ENCODE results near the gene WBP1. TPM values are rescaled to one million over a fixed set of nuclear protein-coding genes. Genes with fewer than 3 reads are reported as not detected.
"Not testable (repeated sequence)": the region's sequence is repeated elsewhere in the genome, so short reads cannot be mapped to it uniquely, and the experiment has no call there.

Gene WBP1
- total RNA-seq (23.1 TPM), polyA plus RNA-seq (99.3 TPM)

DNA sequence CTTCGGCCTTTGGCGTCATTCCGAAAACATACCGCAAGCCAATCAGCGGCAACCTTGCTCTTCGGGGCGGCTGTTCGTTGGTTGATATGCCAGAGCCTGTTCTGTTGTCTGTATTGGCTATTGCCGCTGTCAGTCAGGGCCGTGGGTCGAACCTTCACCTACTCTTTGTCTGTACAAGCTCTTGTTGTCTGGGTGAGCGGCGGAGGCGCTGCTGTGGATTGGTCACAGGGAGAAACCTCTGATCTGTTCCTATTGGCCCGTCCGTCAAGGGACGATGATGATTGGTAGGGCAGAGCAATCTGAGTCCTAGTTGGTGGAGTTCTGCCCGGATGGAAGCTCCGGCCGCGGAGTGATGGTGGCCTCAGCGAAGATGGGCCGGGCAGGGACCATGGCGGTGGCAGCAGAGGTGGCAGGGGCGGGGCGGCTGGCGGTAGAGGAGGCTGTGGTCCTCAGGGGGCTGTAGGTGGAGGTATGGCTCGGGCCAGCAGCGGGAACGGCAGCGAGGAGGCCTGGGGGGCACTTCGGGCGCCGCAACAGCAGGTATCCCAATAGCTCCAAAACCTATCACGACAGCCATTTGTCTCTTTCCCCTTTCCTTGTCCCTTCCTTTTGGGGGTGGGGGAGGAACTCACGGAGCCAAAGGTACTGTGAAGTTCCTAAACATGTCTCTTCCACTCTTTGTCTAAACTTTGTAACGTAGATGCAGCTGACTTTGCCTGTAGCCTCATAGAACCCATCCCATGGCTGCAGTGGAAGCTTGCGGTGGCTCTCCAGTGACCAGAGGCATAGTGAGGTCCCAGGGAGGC, at the start of gene WBP1:
TSS of gene WBP1 (plus strand) at position 307 of the 806 bp plus-strand sequence. CDS start at position 472, 165 bp downstream.
- peak; percentile 100 for DNase-seq (ENCODE audit: extremely low spot score)
- WGBS: under 1% methylated on average over 37 of the region's 38 CpGs
- peak within 1 kb of the TSS; percentile 52 for H3K4me3 ChIP-seq (ENCODE audit: low read depth, low read length)
- no peaks in the 10 kb centered on the region for H3K36me3 ChIP-seq (ENCODE audit: insufficient read depth)
- peak within 1 kb of the TSS; percentile 94 for H3K27ac ChIP-seq (ENCODE audit: low read depth)
- H3K4me1 ChIP-seq (ENCODE audit: insufficient read depth): no peaks in the 10 kb centered on the region

DNA sequence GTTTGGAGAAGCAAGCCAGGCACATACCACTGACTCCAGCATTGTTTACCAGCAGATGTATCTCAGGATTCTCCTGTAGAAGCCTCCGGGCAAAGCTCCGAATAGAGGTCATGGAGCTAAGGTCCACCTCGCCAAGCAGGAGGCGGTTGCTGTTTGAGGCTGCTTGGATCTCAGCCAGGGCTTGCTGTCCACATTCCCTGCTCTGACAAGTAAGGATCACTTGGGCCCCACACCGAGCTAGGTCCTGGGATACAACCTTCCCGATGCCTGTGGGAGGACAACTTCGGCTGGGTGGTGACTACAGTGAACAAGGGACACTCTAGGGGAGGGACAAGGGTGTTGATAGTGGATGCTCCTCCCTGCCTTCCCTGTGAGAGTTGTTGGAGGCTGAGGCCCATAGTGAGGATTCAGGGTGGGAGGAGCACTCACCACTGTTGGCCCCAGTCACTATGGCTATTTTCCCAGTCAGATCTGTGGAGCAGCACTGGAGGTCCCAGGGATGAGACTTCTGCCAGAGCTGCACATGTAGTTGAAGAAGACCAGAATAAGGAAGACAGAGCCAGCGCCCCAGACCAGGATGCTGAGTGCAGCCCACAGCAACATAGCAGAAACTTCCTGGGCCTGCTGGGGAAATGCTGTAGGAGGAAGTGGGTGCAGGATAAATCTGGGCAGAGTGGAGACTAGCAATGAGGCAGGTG, 45.1 kb upstream of the WBP1 start:
- H3K4me1 ChIP-seq (ENCODE audit: insufficient read depth): no peaks in the 10 kb centered on the region
- no peak for DNase-seq (ENCODE audit: extremely low spot score)
- WGBS: 69% methylated on average over 8 of the region's 8 CpGs
- no peak overlapping the region for H3K4me3 ChIP-seq (ENCODE audit: low read depth, low read length)
- H3K36me3 ChIP-seq (ENCODE audit: insufficient read depth): no peaks in the 10 kb centered on the region
- H3K27ac ChIP-seq (ENCODE audit: low read depth): no peak overlapping the region

DNA sequence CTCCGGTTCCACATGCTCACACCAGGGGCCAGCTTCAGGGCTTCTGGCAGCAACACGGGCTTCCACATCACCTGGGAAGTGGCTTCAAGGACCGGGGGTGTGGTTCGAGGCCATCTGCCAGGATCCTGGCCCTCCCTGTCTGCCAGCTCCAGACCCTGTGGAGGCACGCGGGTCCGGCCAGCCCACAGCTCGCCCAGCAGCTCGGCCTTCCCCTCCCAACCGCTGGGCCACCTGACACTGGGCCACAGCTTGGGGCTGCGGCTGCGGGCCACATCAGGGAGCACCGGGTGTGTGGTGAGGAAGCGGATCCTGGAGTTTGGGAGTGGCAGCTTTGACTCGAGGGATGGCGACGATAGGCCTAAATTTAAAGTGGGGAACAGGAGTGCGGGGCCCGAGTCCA, 43.8 kb upstream of the WBP1 start:
- H3K27ac ChIP-seq (ENCODE audit: low read depth): no peak overlapping the region
- H3K36me3 ChIP-seq (ENCODE audit: insufficient read depth): no peaks in the 10 kb centered on the region
- peak overlapping the region; percentile 45 for H3K4me3 ChIP-seq (ENCODE audit: low read depth, low read length)
- DNase-seq (ENCODE audit: extremely low spot score): no peak
- H3K4me1 ChIP-seq (ENCODE audit: insufficient read depth): no peaks in the 10 kb centered on the region
- WGBS: 44% methylated on average over 19 of the region's 19 CpGs

DNA sequence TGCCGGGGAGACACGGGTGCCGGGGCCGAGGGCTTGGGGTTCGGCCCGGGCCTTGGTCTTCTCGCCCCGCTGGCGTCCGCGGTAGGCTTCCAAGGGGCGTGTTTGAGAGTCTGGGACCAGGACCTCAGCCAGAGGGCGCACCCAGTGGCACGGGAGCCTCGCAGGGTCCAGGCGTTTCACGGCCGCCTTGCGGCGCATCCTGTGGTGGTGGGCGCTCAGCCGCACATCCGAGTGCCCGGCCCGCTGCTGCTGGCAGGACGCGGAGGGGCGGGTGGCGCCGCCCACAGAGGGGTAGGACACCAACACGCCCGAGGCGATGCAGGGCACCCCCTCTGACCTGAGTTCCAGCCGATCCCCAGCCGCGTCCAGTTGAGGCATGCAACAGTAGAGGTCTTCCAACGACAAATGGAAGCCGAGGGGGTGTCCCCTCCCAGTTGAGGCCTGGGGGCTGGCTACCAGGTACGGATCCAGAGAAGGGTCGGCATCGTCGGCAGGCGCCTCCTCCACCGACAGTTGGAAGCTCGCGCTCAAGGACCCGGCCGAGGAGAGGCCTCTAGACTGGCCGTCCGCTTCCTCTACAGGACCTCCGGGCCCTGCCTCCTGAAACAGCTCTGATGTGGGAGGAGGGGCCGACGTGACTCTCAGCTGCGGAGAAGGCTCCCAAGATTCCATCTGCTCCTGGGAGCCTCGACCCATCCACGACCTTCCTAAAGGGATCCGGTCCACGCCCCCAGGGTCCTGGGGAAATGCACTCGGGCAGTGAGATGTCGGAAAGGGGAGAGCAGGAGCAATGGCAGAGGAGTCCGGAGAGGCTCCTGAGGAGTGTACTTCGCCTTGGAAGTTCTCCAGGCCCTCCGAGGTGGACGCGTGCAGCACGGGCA, 43.1 kb upstream of the WBP1 start:
- Histone ChIP-seq H3K27ac (ENCODE audit: low read depth) (no peak overlapping the region), H3K4me3 (ENCODE audit: low read depth, low read length) (peak overlapping the region; percentile 45), H3K36me3 (ENCODE audit: insufficient read depth) (no peaks in the 10 kb centered on the region), H3K4me1 (ENCODE audit: insufficient read depth) (no peaks in the 10 kb centered on the region)
- WGBS: 6% methylated on average over 66 of the region's 66 CpGs
- DNase-seq (ENCODE audit: extremely low spot score): no peak

DNA sequence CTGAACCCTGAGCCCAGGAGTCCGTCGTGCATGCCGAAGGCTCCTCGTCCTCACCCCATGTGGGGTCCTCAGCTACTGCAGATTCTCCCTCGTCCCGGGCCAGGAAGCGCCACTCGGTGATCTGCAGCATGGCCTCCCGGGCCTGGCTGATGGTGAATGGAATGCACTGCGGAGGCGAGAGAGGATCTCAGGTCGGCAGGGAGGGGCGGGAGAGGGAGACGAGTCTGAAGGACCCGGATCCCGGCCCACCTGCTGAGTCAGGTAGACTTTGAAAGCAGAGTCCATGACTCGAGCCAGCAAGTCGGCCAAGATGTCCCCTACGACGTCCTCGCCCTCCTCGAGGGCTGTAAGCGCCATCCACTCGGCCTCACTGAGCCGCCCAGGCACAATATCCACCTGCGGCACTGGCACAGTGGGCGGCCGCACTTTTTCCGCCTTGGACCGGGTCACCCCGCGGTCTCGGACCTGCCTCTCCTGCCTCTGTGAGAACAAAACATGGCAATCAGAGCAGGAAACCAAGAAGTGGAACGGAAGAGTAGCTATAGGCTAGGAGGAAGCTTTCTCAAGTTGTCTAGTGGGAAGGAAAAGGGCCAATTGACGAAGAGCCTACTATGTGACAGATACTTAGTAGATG, 42.4 kb upstream of the WBP1 start:
- H3K4me1 ChIP-seq (ENCODE audit: insufficient read depth): no peaks in the 10 kb centered on the region

DNA sequence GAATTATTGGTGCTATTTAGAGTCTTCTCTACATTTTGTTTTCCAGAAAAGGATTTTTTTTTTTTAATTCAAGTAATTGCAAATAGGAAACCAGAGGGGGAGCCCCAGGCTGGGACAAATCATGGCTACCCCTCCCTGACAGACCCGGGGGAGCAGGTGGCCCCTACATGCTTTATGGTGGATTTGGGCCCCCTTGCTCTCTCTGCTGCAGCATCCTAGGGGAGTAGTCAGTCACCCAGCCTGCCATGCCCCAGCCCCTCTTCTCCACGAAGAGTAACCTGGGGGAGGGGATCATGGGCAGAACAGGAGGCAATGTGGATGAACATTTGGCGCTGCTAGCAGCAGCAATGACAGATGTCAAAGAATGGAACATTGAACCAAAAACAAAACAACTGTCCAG, 41.5 kb upstream of the WBP1 start:
- no peaks in the 10 kb centered on the region for H3K36me3 ChIP-seq (ENCODE audit: insufficient read depth)
- no peak for DNase-seq (ENCODE audit: extremely low spot score)
- H3K27ac ChIP-seq (ENCODE audit: low read depth): no peak overlapping the region
- H3K4me3 ChIP-seq (ENCODE audit: low read depth, low read length): no peak overlapping the region
- H3K4me1 ChIP-seq (ENCODE audit: insufficient read depth): no peaks in the 10 kb centered on the region
- 59% methylated on average over 3 of the region's 3 CpGs for WGBS

More for the DNA sequence above, 42.4 kb upstream of the WBP1 start:
- peak overlapping the region; percentile 45 for H3K4me3 ChIP-seq (ENCODE audit: low read depth, low read length)
- 60% methylated on average over 35 of the region's 35 CpGs for WGBS
- no peak for DNase-seq (ENCODE audit: extremely low spot score)
- no peaks in the 10 kb centered on the region for H3K36me3 ChIP-seq (ENCODE audit: insufficient read depth)
- H3K27ac ChIP-seq (ENCODE audit: low read depth): no peak overlapping the region

DNA sequence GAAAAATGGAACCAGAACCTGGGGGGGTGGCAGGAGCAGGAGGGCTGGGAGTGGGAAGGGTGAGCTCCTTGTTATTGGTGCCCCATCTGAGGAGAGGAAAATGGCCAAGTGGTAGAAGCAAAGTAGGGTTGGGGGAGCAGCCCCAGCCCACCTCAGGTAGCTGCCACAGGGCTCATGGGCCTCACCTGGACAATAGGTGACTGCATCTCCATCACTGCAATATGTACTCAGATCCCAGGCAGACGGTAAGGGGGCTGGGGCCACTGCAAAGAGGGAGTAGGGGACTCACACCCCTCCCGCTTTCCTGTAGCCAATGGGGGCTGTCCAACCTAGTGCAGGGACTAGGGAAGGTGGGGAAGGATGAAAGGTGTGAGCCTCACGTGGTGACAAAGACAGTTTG, 41.0 kb upstream of the WBP1 start:
- no peaks in the 10 kb centered on the region for H3K36me3 ChIP-seq (ENCODE audit: insufficient read depth)
- WGBS: 80% methylated on average over 3 of the region's 3 CpGs
- no peak overlapping the region for H3K4me3 ChIP-seq (ENCODE audit: low read depth, low read length)
- no peak for DNase-seq (ENCODE audit: extremely low spot score)
- no peaks in the 10 kb centered on the region for H3K4me1 ChIP-seq (ENCODE audit: insufficient read depth)
- no peak overlapping the region for H3K27ac ChIP-seq (ENCODE audit: low read depth)

DNA sequence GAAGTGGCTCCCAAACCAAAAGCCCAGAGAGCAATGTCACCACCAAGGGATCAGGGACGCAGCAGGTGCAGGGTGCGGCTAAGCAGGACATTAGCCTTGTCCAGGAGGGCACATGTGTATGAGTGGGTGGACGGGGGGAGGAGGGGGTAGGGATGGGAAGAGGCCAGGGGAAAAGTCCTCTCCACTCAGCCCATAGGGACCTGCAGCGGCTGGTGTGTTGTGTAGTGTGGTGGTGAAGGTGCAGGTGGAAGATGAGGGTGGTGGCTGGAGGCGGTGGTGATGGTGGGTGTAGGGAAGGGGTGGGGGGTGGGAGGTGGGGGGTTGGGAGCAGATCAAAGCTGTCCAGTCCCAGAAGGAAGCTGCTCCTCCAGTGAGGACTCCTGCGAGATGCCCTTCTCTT, 40.5 kb upstream of the WBP1 start:
- no peak for DNase-seq (ENCODE audit: extremely low spot score)
- H3K36me3 ChIP-seq (ENCODE audit: insufficient read depth): no peaks in the 10 kb centered on the region
- H3K4me3 ChIP-seq (ENCODE audit: low read depth, low read length): no peak overlapping the region
- no peaks in the 10 kb centered on the region for H3K4me1 ChIP-seq (ENCODE audit: insufficient read depth)
- no peak overlapping the region for H3K27ac ChIP-seq (ENCODE audit: low read depth)
- 95% methylated on average over 6 of the region's 6 CpGs for WGBS

DNA sequence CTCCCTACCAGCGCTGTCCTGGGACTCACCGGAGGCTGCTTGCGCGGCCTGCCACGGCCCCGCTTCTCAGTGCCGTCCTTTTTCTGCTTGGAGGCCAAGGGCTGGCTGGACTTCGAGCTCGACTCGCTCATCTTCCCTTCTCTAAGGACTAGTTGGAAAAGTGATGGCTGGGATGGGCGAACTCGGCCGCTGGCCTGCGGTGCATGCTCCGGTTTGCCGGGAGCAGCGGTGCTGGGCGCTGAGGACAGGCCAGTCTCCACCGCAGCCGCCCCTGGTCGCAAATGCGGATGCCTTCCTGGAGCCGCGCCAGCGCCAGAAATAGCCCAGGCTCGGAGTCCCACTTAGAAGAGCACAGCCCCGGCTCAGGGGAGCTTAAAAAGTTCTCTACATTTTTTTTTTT, 39.9 kb upstream of the WBP1 start:
- no peak overlapping the region for H3K4me3 ChIP-seq (ENCODE audit: low read depth, low read length)
- no peaks in the 10 kb centered on the region for H3K36me3 ChIP-seq (ENCODE audit: insufficient read depth)
- DNase-seq (ENCODE audit: extremely low spot score): no peak
- WGBS: 71% methylated on average over 27 of the region's 27 CpGs
- no peak overlapping the region for H3K27ac ChIP-seq (ENCODE audit: low read depth)
- H3K4me1 ChIP-seq (ENCODE audit: insufficient read depth): no peaks in the 10 kb centered on the region

DNA sequence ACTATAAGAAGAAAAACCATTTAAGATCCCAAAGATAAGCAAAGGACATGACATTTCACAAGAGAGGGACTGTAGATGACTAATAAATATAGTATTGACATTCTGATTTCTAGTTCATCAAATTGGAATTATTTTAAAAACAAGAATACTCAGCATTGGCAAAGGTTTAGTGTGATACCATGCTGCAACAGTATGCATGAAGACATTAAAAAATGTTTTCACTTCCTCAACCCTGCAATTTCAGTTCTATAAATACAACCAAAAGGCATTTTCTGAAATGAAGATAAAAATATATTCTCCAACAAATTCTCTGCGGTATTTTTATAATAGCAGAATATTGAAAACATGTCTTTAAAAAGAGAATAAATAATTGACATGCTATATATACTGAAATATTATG, 38.9 kb upstream of the WBP1 start:
- DNase-seq (ENCODE audit: extremely low spot score): no peak
- Histone ChIP-seq H3K4me1 (ENCODE audit: insufficient read depth) (no peaks in the 10 kb centered on the region), H3K27ac (ENCODE audit: low read depth) (no peak overlapping the region), H3K4me3 (ENCODE audit: low read depth, low read length) (no peak overlapping the region), H3K36me3 (ENCODE audit: insufficient read depth) (no peaks in the 10 kb centered on the region)
- WGBS: 84% methylated on average over 1 of the region's 1 CpG

DNA sequence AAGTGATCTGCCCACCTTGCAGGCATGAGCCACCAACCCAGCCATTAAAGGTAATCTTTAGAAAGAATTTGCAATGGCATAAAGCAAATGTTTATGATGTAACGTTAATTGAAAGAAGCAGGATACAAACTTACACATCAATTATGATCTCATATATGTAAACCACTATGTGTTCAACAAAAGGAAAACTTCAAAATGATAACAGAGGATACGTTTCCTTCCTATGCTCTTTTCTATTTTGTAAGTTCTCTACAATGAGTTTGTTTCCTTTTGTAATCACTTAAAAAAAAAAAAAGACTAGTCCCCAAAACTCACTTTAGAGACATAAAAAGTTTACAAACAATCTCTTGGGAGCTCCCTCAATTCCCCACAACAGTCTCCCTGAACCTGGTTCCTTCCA, 38.2 kb upstream of the WBP1 start:
- Histone ChIP-seq H3K4me1 (ENCODE audit: insufficient read depth) (no peaks in the 10 kb centered on the region), H3K27ac (ENCODE audit: low read depth) (no peak overlapping the region), H3K4me3 (ENCODE audit: low read depth, low read length) (no peak overlapping the region), H3K36me3 (ENCODE audit: insufficient read depth) (no peaks in the 10 kb centered on the region)
- DNase-seq (ENCODE audit: extremely low spot score): no peak
- WGBS: 86% methylated on average over 2 of the region's 2 CpGs

DNA sequence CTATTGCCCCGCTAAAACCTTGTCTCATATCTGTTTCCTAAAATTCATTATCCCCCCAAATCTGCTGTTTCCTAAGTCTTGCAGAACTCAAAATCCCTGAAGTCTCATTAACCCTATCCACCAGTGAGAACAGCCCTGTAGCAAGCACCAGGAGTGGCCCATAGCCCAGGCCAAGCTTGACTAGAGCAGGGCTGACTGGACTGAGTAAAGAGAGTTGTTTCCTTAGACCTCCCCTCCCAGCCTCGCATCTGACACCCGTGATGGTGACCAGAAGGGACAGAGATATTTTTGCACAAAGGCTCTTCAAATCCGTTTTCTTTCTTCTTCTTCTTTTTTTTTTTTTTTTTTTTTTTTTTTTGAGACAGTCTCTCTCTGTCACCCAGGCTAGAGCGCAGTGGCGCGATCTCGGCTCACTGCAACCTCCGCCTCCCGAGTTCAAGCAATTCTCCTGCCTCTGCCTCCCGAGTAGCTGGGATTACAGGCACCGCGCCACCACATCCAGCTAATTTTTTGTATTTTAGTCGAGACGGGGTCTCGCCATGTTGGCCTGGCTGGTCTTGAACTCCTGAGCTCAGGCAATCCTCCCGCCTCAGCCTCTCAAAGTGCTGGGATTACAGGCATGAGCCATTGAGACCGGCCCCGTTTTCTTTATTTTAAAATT, 37.7 kb upstream of the WBP1 start:
- H3K36me3 ChIP-seq (ENCODE audit: insufficient read depth); H3K27ac ChIP-seq (ENCODE audit: low read depth); H3K4me3 ChIP-seq (ENCODE audit: low read depth, low read length); H3K4me1 ChIP-seq (ENCODE audit: insufficient read depth); DNase-seq (ENCODE audit: extremely low spot score): not testable (repeated sequence)
- 78% methylated on average over 19 of the region's 19 CpGs for WGBS
